ENCODE data around the gene EHHADH. TPM values are rescaled to one million over a fixed set of nuclear protein-coding genes. Genes with fewer than 3 reads are reported as not detected.

The EHHADH gene
- total RNA-seq, 4 donors from 2014 or later, result 7.4 to 23.7 (median 15.6) TPM

DNA sequence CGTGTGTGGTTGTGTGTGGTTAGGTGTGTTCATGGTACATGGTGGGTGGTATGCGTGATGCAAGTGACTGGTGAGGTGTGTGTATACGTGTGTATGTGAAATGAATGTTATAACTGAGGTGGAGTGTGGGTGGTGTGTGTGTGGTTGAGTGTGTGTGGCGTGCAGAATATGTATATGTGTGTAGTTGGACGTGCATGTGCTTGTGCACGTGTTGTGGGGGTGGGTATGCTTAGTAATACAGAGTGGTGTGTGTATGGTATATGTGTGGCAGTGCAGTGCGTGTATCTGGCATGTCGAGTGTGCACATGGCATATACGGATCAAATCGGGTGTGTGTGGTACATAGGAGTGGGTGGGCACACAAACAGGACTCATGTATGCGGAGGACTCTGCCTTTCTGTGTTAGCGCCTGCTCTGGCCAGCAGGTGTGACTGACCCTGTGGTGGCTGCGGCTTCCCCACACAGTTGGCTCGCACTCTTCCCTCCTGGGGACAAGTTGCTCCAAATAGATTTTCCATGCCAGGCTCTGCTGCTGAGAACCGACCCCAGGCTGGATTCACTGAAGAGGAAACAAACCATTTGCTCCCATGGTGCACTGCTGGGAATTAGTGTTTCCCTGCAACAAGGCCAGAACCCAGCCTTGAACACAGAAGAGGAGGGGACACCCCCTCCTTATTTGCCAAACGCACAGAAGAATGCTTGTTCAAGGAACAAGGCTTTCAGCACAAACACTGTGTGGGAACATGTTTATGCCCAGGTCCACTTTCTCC lies 99.8 kb downstream of the EHHADH start:
- Histone ChIP-seq H3K4me1 (peaks cover 0 to 10% of the 10 kb centered on the region in 2 donors), H3K4me3 (replicated peaks in 1 of 3) (no peak overlapping the region), H3K27ac (no peak overlapping the region), H3K27me3 (no peaks in the 10 kb centered on the region), H3K9me3 (no peaks in the 10 kb centered on the region), H3K36me3 (no peaks in the 10 kb centered on the region)
- intact Hi-C loops (cut with DNase I), result no loop called here
- WGBS, 2 donors, result 73 to 75% methylated on average over 16 of the region's 16 CpGs
- TF ChIP-seq CTCF (IDR thresholded peaks at IDR 0.05) (no peak), POLR2A (IDR thresholded peaks at IDR 0.05) (no peak)
- no peak for DNase-seq

- Histone ChIP-seq H3K27me3 (no peaks in the 10 kb centered on the region), H3K4me1 (peaks cover 0 to 10% of the 10 kb centered on the region in 2 donors), H3K9me3 (no peaks in the 10 kb centered on the region), H3K36me3 (no peaks in the 10 kb centered on the region), H3K4me3 (replicated peaks in 1 of 3) (peak overlapping the region in 2 of 3 donors; percentile 10 to 55), H3K27ac (no peak overlapping the region)
- TF ChIP-seq CTCF (IDR thresholded peaks at IDR 0.05), result no peak
- TF ChIP-seq POLR2A (IDR thresholded peaks at IDR 0.05), result no peak
- 2 to 3% methylated on average over 16 to 19 of the region's 53 CpGs for WGBS, 2 donors
- intact Hi-C loops (cut with DNase I), result no loop called here
- no peak for DNase-seq
Measured at GRCh38 chr3:185153171-185153771, 100.6 kb downstream of the EHHADH start.

GRCh38 chr3:185152410-185153170 lies 101.3 kb downstream of the EHHADH start, which contains the start of gene C3orf70:
Gene C3orf70 (minus strand): TSS chr3:185153060. CDS start chr3:185152823, 237 bp downstream.
- peak within 1 kb of the TSS; percentile 36 to 79 (median 63) for H3K27ac ChIP-seq
- no peaks in the 10 kb centered on the region for H3K9me3 ChIP-seq
- intact Hi-C loops (cut with DNase I), result no loop called here
- H3K4me3 ChIP-seq (replicated peaks in 1 of 3), result peak within 1 kb of the TSS; percentile 7 to 55 (median 10)
- H3K27me3 ChIP-seq, result no peaks in the 10 kb centered on the region
- 1 to 2% methylated on average over 21 to 29 of the region's 113 CpGs for WGBS, 2 donors
- DNase-seq, result peak; percentile 31 to 37
- no peaks in the 10 kb centered on the region for H3K36me3 ChIP-seq
- no peak for TF ChIP-seq CTCF (IDR thresholded peaks at IDR 0.05)
- TF ChIP-seq POLR2A (IDR thresholded peaks at IDR 0.05), result no peak
- H3K4me1 ChIP-seq, result peaks cover 0 to 10% of the 10 kb centered on the region in 2 donors

DNA sequence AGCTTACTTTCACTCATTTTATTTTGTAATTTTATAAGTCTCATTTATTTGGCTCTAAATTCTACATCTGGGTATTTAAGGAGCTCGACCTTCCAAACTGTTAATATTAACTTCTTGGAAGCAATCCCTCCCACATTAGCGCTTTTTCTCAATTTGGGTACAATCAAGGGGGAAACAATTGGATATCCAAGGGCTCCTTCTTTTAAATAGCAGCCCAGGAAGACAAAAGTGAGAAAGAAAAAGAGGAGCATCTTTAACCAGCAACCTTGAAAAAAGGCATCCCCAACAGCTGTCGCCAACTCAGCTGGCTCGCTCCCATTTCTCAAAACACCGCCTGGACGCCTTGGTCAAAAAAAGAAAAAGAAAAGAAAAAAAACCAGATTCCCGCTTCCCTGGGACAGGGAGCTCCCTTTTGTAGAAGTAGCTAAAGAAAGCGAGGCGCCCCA lies 101.9 kb downstream of the EHHADH start:
- no peaks in the 10 kb centered on the region for H3K9me3 ChIP-seq
- WGBS, 2 donors, result 9 to 10% methylated on average over 9 of the region's 9 CpGs
- H3K4me1 ChIP-seq, result peaks cover 0 to 10% of the 10 kb centered on the region in 2 donors
- H3K36me3 ChIP-seq, result no peaks in the 10 kb centered on the region
- intact Hi-C loops (cut with DNase I), result no loop called here
- TF ChIP-seq CTCF (IDR thresholded peaks at IDR 0.05) (no peak), POLR2A (IDR thresholded peaks at IDR 0.05) (no peak)
- peak overlapping the region; percentile 36 to 79 (median 63) for H3K27ac ChIP-seq
- peak overlapping the region; percentile 6 to 55 (median 7) for H3K4me3 ChIP-seq (replicated peaks in 1 of 3)
- no peaks in the 10 kb centered on the region for H3K27me3 ChIP-seq
- DNase-seq, result no peak

Measured in thyroid gland (tissue), 4 donors.